ENCODE measurements around the gene CCDC74B. TPM values are rescaled to one million over a fixed set of nuclear protein-coding genes. Genes with fewer than 3 reads are reported as not detected.
"Not testable (repeated sequence)": the region's sequence is repeated elsewhere in the genome, so short reads cannot be mapped to it uniquely, and the experiment has no call there.

The CCDC74B gene
- total and polyA plus RNA-seq, 7 experiments from 2014 or later, result 0.16 to 1.6 (median 0.73) TPM; not detected in 4

DNA sequence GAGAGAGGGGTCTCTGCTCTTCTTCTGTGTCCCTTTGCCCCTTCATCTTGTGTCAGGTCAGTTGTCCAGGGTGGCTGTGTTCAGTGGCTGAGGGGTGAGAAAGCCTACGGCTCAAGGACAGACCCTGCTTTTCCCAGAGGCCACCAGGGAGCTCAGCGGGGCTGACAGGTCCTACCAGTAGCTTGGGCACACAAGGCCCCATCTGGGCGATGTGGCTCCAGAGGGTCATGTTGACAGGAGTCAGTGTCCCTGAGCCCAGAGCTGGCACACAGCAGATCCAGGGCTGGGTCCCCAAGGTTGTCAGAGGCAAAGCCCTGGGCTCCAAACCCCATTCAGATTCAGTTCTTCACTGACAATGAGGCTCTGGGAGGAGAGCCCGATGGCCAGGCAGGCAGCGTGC, 7.8 kb downstream of the CCDC74B start:
- DNase-seq; H3K27ac ChIP-seq (ENCODE audit: low read depth, low read length); POLR2A ChIA-PET; H3K27me3 ChIP-seq (ENCODE audit: control insufficient read depth in 2 of 2, insufficient read depth in 2 of 2, low read length in 2 of 2); H3K9me3 Mint-ChIP-seq; H3K36me3 ChIP-seq (ENCODE audit: control insufficient read depth in 2 of 3, insufficient read depth in 3 of 3, low read length in 3 of 3); ATAC-seq; H3K4me1 Mint-ChIP-seq; H3K9me3 ChIP-seq (ENCODE audit: control insufficient read depth in 2 of 3, low read length in 3 of 3); H3K27me3 Mint-ChIP-seq; H3K4me1 ChIP-seq (ENCODE audit: control insufficient read depth in 2 of 2, insufficient read depth in 2 of 2, low read length in 2 of 2); H3K4me3 Mint-ChIP-seq; H3K27ac Mint-ChIP-seq; intact Hi-C loops (cut with micrococcal nuclease); CTCF ChIA-PET; H3K4me3 ChIP-seq (ENCODE audit: low read length); H3K36me3 Mint-ChIP-seq: not testable (repeated sequence)

DNA sequence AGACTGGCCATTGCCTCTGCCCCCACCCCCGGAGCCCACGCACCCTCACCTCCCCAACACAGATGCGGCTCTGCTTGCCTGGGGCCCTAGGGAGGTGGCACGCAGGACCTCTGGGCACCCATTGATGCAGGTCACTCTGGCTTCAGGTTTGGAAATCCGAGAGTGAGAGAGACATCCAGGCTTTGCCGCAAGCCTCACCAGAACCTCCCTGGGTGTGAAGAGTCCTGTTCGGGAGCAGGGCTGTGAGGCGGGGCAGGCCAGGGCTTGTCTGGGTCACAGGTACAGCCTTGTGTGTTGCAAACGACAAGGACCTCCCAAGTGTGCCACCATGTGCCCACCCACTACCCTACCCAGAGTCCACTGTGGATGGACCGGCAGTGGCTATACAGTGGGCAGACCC, 8.4 kb downstream of the CCDC74B start:
- CTCF ChIA-PET; H3K36me3 ChIP-seq (ENCODE audit: control insufficient read depth in 2 of 3, insufficient read depth in 3 of 3, low read length in 3 of 3); DNase-seq; ATAC-seq; H3K4me3 Mint-ChIP-seq; H3K4me1 ChIP-seq (ENCODE audit: control insufficient read depth in 2 of 2, insufficient read depth in 2 of 2, low read length in 2 of 2); H3K4me1 Mint-ChIP-seq; H3K36me3 Mint-ChIP-seq; H3K27me3 Mint-ChIP-seq; POLR2A ChIA-PET; H3K27me3 ChIP-seq (ENCODE audit: control insufficient read depth in 2 of 2, insufficient read depth in 2 of 2, low read length in 2 of 2); H3K9me3 Mint-ChIP-seq; H3K27ac Mint-ChIP-seq; H3K4me3 ChIP-seq (ENCODE audit: low read length); intact Hi-C loops (cut with micrococcal nuclease); H3K9me3 ChIP-seq (ENCODE audit: control insufficient read depth in 2 of 3, low read length in 3 of 3); H3K27ac ChIP-seq (ENCODE audit: low read depth, low read length): not testable (repeated sequence)

DNA sequence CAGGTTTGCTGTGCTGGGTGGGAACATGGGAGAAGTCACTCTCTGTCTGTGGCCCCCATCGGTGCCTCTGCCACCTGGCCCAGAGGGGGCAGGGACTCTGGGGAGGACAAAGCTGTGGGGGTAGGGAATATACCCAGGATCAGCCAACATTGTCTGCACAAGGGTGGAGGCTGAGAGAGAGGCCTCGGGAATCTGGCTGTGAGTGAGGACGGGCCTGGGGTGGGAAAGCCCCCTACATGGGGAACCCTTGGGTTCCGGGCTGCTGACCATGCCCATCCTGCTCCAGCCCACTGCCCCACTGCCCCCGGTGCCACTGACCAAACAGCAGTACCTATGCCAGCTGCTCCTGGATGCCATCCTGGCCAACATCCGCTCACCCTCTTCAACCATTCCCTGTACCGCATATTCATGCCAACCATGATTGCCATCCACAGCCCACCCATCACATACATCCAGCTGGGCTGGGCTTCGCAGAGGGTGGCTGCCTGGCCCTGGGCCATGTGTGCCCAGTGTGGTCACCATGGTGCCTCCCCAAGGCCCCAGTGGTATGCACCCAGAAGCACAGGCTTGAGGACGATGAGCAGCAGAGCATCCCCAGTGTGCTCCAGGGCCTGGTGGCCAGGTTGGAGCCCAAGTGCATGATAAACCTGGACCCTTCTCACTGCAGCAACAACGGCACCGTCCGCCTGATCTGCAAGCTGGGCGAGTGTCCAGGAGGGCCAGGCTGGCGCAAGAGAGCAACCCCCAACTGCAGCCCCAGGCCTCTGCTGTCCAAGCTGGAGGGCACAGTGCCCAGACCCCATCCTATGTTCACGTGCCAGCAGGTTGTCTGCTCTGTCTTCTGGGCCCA, 9.0 kb downstream of the CCDC74B start:
- POLR2A ChIA-PET, result no interaction called here
- no peaks in the 10 kb centered on the region for H3K36me3 Mint-ChIP-seq

DNA sequence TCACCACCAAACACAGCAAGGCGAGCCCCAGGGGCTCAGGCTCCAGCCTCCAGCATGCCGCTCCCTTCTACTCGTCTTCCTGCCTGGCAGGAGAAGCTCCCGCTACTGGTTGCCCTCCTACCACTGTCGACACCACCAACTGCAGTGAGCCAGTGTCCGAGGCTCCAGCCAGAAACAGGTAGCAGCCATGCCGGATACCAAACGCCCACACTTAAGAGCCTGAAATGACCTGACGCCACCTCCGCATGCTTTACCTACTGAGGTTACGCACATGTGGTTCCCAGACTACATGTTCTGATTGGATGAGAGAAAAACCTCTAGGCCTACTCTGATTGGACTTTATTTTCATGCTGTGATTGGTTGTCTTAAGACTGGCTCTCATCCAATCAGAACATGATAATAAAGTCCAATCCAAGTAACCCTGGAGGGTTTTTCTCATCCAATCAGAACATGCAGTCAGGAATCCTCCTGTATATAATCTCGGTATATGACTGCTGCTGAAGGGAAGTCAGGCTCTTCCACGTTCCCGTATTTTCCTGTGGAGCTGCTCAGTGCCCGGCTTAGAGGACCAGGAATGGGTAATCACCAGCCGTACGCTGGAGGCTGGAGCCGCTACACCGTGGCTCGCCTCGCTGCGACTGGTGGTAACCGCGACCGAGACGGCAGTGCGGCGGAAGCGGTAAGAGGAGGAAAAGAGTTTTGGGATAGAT, 15.6 kb downstream of the CCDC74B start, which contains the start of gene POTEF:
POTEF (minus strand) TSS at position 103 of the 710 bp plus-strand sequence. CDS start 8,707 bp downstream, outside the sequence.
- not testable (repeated sequence) for H3K27ac ChIP-seq (ENCODE audit: low read depth, low read length); H3K4me3 Mint-ChIP-seq

More for the DNA sequence above, 9.0 kb downstream of the CCDC74B start:
- H3K36me3 ChIP-seq (ENCODE audit: control insufficient read depth in 2 of 3, insufficient read depth in 3 of 3, low read length in 3 of 3), result no peaks in the 10 kb centered on the region
- peaks cover 0 to 6% (median 4%) of the 10 kb centered on the region in 7 donors for H3K4me1 Mint-ChIP-seq
- H3K9me3 ChIP-seq (ENCODE audit: control insufficient read depth in 2 of 3, low read length in 3 of 3), result no peaks in the 10 kb centered on the region
- H3K4me3 ChIP-seq (ENCODE audit: low read length), result no peak overlapping the region
- no peak overlapping the region for H3K4me3 Mint-ChIP-seq
- H3K9me3 Mint-ChIP-seq, result peaks cover 0 to 1% (median 0%) of the 10 kb centered on the region in 11 donors
- intact Hi-C loops (cut with micrococcal nuclease), result no loop called here
- H3K4me1 ChIP-seq (ENCODE audit: control insufficient read depth in 2 of 2, insufficient read depth in 2 of 2, low read length in 2 of 2), result no peaks in the 10 kb centered on the region
- CTCF ChIA-PET, result no interaction called here
- no peaks in the 10 kb centered on the region for H3K27me3 ChIP-seq (ENCODE audit: control insufficient read depth in 2 of 2, insufficient read depth in 2 of 2, low read length in 2 of 2)
- H3K27ac ChIP-seq (ENCODE audit: low read depth, low read length), result no peak overlapping the region
- ATAC-seq, result no peak
- peaks cover 0 to 4% (median 0%) of the 10 kb centered on the region in 5 donors for H3K27me3 Mint-ChIP-seq
- DNase-seq, result no peak
- H3K27ac Mint-ChIP-seq, result no peak overlapping the region

DNA sequence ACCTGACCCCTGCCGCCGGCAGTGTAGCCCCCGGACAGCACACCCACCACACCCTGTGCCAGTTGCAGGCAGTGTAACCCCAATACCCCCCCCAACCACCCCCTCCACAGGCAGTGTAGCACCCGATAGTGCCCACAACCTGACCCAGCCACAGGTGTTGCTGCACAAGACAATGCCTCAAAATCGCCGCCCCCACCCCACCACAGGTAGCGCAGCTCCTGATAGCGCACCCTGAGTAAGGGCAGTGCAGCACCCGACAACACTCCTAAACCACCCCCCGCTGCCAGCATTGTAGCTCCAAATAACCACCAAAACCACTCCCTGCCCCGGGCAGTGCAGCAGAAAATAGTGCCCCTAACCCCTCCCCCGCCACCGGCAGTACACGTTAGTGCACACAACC, 16.4 kb downstream of the CCDC74B start:
- intact Hi-C loops (cut with micrococcal nuclease); H3K27ac ChIP-seq (ENCODE audit: low read depth, low read length); H3K27me3 Mint-ChIP-seq; H3K27me3 ChIP-seq (ENCODE audit: control insufficient read depth in 2 of 2, insufficient read depth in 2 of 2, low read length in 2 of 2); CTCF ChIA-PET; H3K9me3 Mint-ChIP-seq; POLR2A ChIA-PET; H3K4me1 Mint-ChIP-seq; H3K36me3 ChIP-seq (ENCODE audit: control insufficient read depth in 2 of 3, insufficient read depth in 3 of 3, low read length in 3 of 3); H3K4me3 ChIP-seq (ENCODE audit: low read length); H3K27ac Mint-ChIP-seq; H3K4me1 ChIP-seq (ENCODE audit: control insufficient read depth in 2 of 2, insufficient read depth in 2 of 2, low read length in 2 of 2); H3K36me3 Mint-ChIP-seq; DNase-seq; H3K4me3 Mint-ChIP-seq; H3K9me3 ChIP-seq (ENCODE audit: control insufficient read depth in 2 of 3, low read length in 3 of 3): not testable (repeated sequence)
- peak; percentile 12 for ATAC-seq

More for the DNA sequence above, 15.6 kb downstream of the CCDC74B start, which contains the start of gene POTEF:
- intact Hi-C loops (cut with micrococcal nuclease); H3K4me3 ChIP-seq (ENCODE audit: low read length); H3K4me1 ChIP-seq (ENCODE audit: control insufficient read depth in 2 of 2, insufficient read depth in 2 of 2, low read length in 2 of 2); DNase-seq; H3K27me3 Mint-ChIP-seq; H3K27ac Mint-ChIP-seq; H3K9me3 ChIP-seq (ENCODE audit: control insufficient read depth in 2 of 3, low read length in 3 of 3); ATAC-seq; H3K36me3 ChIP-seq (ENCODE audit: control insufficient read depth in 2 of 3, insufficient read depth in 3 of 3, low read length in 3 of 3); H3K9me3 Mint-ChIP-seq; H3K4me1 Mint-ChIP-seq; H3K27me3 ChIP-seq (ENCODE audit: control insufficient read depth in 2 of 2, insufficient read depth in 2 of 2, low read length in 2 of 2); H3K36me3 Mint-ChIP-seq; POLR2A ChIA-PET; CTCF ChIA-PET: not testable (repeated sequence)

DNA sequence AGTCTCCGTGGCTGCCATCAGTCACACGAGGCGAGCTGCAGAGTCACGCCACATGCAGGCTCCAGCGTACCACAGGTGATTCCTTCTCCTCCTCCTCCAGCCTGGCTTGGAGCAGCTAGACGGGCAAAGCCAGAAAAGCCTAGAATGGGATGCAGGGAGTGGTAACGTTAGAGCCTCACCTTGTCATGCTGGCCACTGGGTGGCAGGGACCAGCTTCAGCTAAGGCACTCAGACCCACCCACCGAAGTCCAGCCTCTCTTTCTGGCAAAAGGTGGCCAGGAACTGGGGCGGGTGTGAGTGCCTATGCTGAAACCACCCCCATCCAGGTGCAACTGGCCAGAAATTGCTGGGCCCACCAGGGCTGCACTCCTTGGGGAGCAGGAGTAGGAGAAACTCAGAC, 17.2 kb downstream of the CCDC74B start:
- DNase-seq; H3K27ac Mint-ChIP-seq; H3K9me3 ChIP-seq (ENCODE audit: control insufficient read depth in 2 of 3, low read length in 3 of 3); CTCF ChIA-PET; H3K4me1 Mint-ChIP-seq; H3K4me3 ChIP-seq (ENCODE audit: low read length); H3K27me3 ChIP-seq (ENCODE audit: control insufficient read depth in 2 of 2, insufficient read depth in 2 of 2, low read length in 2 of 2); H3K36me3 ChIP-seq (ENCODE audit: control insufficient read depth in 2 of 3, insufficient read depth in 3 of 3, low read length in 3 of 3); H3K27me3 Mint-ChIP-seq; ATAC-seq; H3K36me3 Mint-ChIP-seq; POLR2A ChIA-PET; H3K9me3 Mint-ChIP-seq; intact Hi-C loops (cut with micrococcal nuclease); H3K4me3 Mint-ChIP-seq; H3K27ac ChIP-seq (ENCODE audit: low read depth, low read length); H3K4me1 ChIP-seq (ENCODE audit: control insufficient read depth in 2 of 2, insufficient read depth in 2 of 2, low read length in 2 of 2): not testable (repeated sequence)

DNA sequence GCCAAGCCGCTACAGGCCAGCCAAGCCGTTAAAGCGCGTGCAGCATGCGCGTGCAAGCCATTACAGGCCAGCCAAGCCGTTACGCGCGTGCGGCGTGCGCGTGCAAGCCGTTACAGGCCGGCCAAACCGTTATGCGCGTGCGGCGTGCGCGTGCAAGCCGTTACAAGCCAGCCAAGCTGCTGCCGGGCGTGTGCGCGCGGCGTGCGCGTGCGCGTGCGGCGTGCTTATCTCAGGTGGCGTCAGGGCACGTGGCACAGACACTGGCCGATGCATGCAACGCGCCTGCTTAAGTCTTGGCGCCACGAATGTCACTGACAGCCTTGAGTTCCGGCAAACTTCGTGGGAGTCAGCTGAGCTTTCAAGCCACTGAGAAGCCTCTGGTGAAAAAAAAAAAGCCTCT, 24.0 kb downstream of the CCDC74B start:
- H3K27ac ChIP-seq (ENCODE audit: low read depth, low read length); H3K27ac Mint-ChIP-seq; H3K4me1 ChIP-seq (ENCODE audit: control insufficient read depth in 2 of 2, insufficient read depth in 2 of 2, low read length in 2 of 2); H3K36me3 Mint-ChIP-seq; DNase-seq; H3K4me3 ChIP-seq (ENCODE audit: low read length); H3K9me3 ChIP-seq (ENCODE audit: control insufficient read depth in 2 of 3, low read length in 3 of 3); H3K27me3 ChIP-seq (ENCODE audit: control insufficient read depth in 2 of 2, insufficient read depth in 2 of 2, low read length in 2 of 2); ATAC-seq; CTCF ChIA-PET; H3K36me3 ChIP-seq (ENCODE audit: control insufficient read depth in 2 of 3, insufficient read depth in 3 of 3, low read length in 3 of 3); POLR2A ChIA-PET; H3K27me3 Mint-ChIP-seq; H3K9me3 Mint-ChIP-seq; H3K4me3 Mint-ChIP-seq; H3K4me1 Mint-ChIP-seq; intact Hi-C loops (cut with micrococcal nuclease): not testable (repeated sequence)

Measured in naive thymus-derived CD4-positive, alpha-beta T cell (primary cell).